IPS-11a (cell line): ENCODE results near the gene ONECUT3.

Experiments used
- H3K4me3 ChIP-seq: one replicate; pipeline ENCODE4 v1.5.1; 2013; ENCODE audit warnings: low read depth, low read length, control low read depth

ONECUT3 gene

DNA sequence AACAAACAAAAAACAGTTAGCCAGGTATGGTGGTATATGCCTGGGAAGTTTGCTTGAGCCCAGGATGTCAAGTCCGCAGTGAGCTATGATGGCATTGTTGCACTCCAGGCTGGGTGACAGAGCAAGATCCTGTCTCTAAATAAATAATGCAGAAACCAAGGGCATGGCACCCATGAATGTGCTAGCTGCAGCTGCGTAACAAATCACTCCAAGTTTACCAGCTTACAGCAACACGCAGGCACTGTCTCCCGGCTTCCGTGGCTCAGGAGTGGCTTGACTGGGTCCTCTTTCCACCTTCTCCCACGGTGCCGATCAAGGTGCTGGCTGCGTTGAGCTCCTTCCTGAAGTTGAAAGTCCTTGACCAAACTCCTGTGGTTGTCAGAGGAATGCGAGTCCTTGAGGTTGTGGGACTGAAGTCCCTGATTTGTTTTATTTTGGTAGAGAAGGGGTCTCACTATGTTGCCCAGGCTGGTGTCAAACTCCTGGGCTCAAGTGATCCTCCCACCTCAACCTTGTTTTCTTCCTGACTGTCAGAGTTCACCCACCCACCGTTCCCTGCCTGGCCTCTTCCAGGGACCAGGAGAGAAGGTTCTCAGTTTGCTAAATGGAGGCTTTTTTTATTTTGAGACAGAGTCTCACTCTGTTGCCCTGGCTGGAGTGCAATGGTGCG, 13.2 kb upstream of the ONECUT3 start:
- H3K4me3 ChIP-seq: no peak overlapping the region

- H3K4me3 ChIP-seq: no peak overlapping the region
Observed at GRCh38 chr19:1742989-1743696, 10.2 kb upstream of the ONECUT3 start.

DNA sequence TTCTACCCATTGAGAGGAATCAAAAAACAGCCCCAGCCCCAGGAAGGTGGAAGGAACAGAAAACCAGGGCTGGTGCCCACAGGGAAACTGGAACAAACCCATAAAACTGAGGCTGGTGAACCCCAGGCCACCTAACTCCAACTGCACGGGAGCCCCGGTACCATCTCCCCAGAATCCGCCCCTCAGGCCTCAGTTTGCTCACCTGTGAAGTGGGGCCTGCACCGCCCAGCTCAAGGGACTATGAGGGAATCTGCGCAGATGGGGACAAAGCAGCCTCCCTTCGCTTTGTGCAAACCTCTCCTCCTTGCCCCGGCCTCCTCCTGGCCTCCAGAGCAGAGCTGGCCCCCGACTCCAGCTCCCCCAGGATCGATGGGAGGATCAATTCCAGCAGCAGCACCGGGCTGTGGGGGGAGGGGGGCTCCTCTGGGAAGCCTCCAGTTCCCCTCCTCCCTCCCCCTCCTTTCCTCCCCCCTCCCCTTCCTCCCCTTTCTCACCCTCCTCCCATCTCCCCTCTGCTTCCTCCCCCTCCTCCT, 9.1 kb upstream of the ONECUT3 start:
- no peak overlapping the region for H3K4me3 ChIP-seq

DNA sequence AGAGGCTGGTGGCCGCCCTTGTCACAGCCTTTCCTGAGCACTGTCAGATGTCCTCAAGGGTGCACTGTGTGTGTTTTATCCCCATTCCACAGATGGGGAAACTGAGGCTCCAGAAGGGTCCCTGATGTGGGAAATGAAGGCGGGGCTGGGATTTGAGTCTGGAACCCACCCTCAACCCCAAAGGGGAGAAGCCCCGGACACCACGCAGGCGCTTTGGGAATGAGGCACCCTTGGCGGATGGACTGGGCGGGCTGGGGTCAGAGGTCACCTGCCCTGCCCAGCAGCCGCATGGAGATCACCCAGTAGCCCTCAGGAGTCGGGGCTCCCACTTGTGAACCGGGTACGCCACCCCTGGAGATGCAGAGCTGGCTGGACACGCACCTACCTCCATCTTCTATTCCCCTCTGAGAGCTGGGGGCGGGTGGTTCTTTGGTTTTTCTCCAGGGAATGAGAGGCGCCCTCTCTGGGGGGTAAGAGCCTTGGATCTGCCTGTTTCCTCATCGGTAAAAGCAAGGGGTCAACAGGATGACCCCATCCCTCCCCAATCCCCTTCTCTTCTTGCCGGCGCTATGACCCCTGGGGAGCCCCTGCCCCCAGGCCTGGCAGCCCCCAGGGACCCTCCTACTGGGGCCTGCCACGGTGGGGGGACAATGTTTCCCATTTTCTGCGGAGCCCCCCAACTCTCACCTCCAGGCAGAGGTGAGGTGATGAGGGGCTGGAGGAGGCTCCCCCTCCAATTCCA, 8.3 kb upstream of the ONECUT3 start:
- no peak overlapping the region for H3K4me3 ChIP-seq

- H3K4me3 ChIP-seq: peak overlapping the region; percentile 8
Observed at GRCh38 chr19:1745589-1746031, 7.7 kb upstream of the ONECUT3 start.

DNA sequence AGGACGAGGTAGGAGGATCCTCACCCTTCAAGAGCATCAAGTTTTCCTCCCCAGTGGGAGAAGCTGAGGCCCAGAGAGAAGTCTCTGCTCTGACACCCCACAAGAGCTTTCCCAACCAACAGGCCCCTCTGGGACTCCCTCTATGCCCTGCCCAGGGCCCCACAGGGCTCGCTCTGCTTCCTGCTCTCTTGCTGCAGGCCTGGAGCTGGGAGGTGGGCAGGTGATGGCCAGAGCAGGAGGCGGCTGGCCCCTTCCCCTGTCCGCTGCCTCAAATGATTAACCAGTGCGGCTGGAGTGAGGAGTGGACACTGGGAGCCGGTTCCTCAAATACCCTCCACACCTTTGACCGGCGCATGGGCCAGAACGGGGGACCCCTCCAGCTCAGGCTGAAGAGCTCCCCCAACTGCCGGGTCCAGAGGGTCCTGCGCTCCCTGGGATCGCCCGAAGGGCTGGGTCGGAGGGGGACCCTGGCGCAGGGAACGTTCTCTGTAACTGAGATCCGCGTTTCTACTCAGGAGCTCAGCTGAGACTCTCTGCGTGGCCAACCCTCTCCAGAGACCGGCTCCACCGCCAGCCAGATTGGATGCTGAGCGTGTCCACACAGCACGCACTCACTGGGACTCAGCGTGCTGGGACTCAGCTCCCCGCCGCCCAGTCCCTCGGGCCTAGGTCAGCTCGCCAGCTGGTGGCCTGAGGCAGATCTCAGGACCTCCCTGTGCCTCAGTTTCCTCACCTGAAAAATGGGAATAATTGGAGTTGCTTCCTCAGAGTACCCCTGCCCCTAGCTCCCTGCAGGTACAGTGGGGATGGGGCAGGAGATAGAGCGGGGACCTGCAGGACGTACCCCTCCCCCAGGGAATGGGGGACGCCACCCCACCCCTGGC, 6.7 kb upstream of the ONECUT3 start:
- H3K4me3 ChIP-seq: no peak overlapping the region

GRCh38 chr19:1747285-1748114, 5.8 kb upstream of the ONECUT3 start:
- peak overlapping the region; percentile 8 for H3K4me3 ChIP-seq

DNA sequence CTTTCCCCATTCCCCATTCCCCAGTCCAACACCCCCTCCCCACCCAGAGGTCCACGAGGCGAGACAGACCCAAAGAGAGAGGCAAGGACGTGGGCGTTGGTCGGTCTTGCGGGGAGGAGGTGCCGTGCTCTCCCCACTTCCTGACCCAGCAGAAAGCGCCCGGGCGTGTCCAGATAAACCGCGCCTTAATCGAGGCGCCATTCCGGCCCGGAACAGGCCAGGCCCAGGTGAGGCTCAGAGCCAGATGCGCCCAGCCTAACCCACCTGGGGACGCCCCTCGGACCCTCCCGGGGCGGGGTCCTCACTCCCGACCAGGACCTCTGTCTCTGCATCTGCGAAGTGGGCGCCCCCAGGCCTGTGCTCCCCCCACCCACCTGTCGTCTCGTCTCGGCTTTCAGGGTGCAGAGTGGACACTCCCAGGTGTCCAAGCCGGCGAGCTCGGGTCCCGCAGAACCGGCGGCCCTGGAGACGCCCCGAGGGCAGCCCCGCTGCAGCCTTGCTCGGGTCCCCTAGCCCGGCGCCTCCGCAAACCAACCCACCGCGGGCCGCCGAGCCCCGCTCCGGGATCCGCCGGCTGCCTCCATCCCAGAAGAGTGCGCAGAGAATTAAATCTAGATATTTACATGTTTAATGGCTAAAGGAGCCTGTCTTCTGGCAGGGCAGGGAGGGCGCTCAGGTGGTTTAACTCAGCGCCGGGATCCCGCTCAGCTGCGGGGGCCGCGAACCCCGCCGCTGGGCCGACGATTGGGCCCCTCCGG, 5.0 kb upstream of the ONECUT3 start:
- peak overlapping the region; percentile 4 for H3K4me3 ChIP-seq

- H3K4me3 ChIP-seq: no peak overlapping the region
Observed at GRCh38 chr19:1748873-1749341, 4.4 kb upstream of the ONECUT3 start.

GRCh38 chr19:1749373-1750342, 3.6 kb upstream of the ONECUT3 start:
- no peak overlapping the region for H3K4me3 ChIP-seq

- no peak overlapping the region for H3K4me3 ChIP-seq
Observed at GRCh38 chr19:1750343-1751021, 2.8 kb upstream of the ONECUT3 start.

DNA sequence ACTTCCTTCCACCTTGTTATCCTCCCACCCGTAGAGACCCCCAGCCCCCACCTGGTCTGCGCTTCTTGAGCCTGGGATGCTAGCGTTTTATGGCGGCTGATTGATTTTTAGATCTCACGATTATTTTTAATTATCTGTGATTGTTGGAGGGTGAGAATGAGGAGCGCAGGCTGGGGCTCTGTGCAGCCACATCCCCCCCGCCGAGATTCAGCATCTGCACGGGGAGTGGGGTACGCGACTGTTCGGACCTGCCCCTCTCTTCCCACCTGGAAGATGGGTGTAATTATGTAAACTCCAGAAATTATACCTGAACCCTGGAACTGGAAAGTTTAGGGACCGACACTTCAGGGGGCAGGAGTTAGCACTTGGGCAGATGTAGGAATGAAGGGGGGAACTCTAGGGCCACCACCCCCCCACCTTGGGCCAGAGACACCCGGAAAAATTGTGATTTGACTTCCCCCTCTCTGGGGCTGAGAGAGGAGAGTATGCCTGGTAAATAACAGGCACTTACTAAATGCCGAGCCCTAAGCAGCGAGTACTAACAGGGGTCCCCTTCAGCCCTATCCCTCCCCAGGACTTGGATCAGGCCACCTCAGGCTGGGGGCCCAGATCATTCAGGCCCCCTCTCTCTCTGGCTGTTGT, 1.8 kb upstream of the ONECUT3 start:
- H3K4me3 ChIP-seq: no peak overlapping the region

DNA sequence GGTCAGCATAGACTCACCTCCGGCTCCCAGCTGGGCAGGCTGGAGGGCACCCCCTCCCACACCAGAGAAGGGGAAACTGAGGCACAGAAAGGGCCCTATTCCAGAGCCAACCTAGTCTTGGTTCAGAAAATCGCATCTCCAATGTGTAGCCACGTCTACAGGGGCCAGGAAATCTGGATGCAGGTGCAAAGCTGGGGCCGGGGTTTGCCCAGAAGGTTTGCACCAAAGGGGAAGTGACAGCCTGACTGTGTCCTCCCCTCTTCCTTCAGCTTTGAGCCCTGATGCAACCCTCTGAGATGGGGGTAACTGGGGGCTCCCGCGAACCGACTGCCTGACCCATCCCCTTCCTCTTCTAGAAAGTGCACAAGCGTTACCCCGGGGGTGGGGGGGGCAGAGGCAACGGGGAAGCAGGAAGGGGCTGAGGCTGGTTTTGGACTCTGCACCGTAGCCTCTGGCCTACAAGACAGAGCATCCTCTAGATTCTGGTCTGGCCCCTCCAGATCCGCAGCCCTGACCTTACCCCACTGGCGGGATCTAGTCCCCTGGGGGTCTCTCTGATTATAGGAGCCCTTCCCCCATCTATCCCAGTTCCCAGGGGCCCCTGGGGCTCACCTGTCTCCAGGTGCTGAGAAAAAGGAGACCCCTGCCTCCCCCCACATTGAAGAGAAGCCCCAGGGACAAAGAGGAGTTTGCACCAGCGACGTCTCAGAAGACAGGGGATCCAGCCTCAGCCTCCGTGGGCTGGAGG, 1.1 kb upstream of the ONECUT3 start:
- H3K4me3 ChIP-seq: no peak overlapping the region

GRCh38 chr19:1754018-1754635, 821 bp downstream of the ONECUT3 start:
- H3K4me3 ChIP-seq: no peak overlapping the region

- no peak overlapping the region for H3K4me3 ChIP-seq
Observed at GRCh38 chr19:1754636-1755466, 1.5 kb downstream of the ONECUT3 start.
